Neural progenitor cell (in vitro differentiated cells): ENCODE data around the gene CTTNBP2NL. TPM values are rescaled to one million over a fixed set of nuclear protein-coding genes. Genes with fewer than 3 reads are reported as not detected.

Experiments used
- DNase-seq: peaks from one replicate; pipeline ENCODE4 v3.0.0-alpha.2; 2016; ENCODE audit warnings: low spot score
- H2AFZ ChIP-seq: fragments of 200-600 bp; sonication (generic); replicated peaks from 2 replicates; pipeline ENCODE4 v1.6.1; 2016; ENCODE audit warnings: antibody characterized with exemption
- H3F3A ChIP-seq: fragments of 200-600 bp; sonication (generic); 2 replicates; pipeline ENCODE4 v1.6.1; 2016; ENCODE audit warnings: antibody characterized with exemption, low read depth
- H3K27ac ChIP-seq: fragments of 200-600 bp; sonication (generic); 2 replicates; pipeline ENCODE4 v1.5.1; 2016; ENCODE audit warnings: mild to moderate bottlenecking
- H3K27me3 ChIP-seq: fragments of 200-600 bp; sonication (generic); 2 replicates; pipeline ENCODE4 v1.6.1; 2016; ENCODE audit warnings: mild to moderate bottlenecking, moderate library complexity
- H3K36me3 ChIP-seq: fragments of 200-600 bp; sonication (generic); 2 replicates; pipeline ENCODE4 v1.5.1; 2016
- H3K4me1 ChIP-seq: fragments of 200-600 bp; sonication (generic); 2 replicates; pipeline ENCODE4 v1.6.1; 2016; ENCODE audit warnings: mixed run types
- H3K4me2 ChIP-seq: fragments of 200-600 bp; sonication (generic); 2 replicates; pipeline ENCODE4 v1.6.1; 2016
- H3K4me3 ChIP-seq: fragments of 200-600 bp; sonication (generic); 2 replicates; pipeline ENCODE4 v1.5.1; 2016
- H3K79me2 ChIP-seq: fragments of 200-600 bp; sonication (generic); 2 replicates; pipeline ENCODE4 v1.6.1; 2016; ENCODE audit warnings: low read depth
- H3K9ac ChIP-seq: fragments of 200-600 bp; sonication (generic); 2 replicates; pipeline ENCODE4 v1.6.1; 2016
- H3K9me3 ChIP-seq: fragments of 200-600 bp; sonication (generic); 2 replicates; pipeline ENCODE4 v1.5.1; 2016; ENCODE audit warnings: low read depth
- H4K20me1 ChIP-seq: fragments of 200-600 bp; sonication (generic); 2 replicates; pipeline ENCODE4 v1.6.1; 2016; ENCODE audit warnings: low read depth
- H3K27ac Mint-ChIP-seq: 3 replicates; pipeline ENCODE4 v1.8.0; 2021; ENCODE audit warnings: mixed read lengths
- H3K27me3 Mint-ChIP-seq: 2 replicates; pipeline ENCODE4 v1.8.0; 2022; ENCODE audit warnings: low read depth, mild to moderate bottlenecking, inconsistent platforms, moderate library complexity, mixed read lengths; ENCODE audit not compliant: insufficient read depth
- H3K36me3 Mint-ChIP-seq: 3 replicates; pipeline ENCODE4 v1.8.0; 2021; ENCODE audit warnings: mixed read lengths
- H3K4me1 Mint-ChIP-seq: 3 replicates; pipeline ENCODE4 v1.8.0; 2021; ENCODE audit warnings: mixed read lengths
- H3K4me3 Mint-ChIP-seq: 3 replicates; pipeline ENCODE4 v1.8.0; 2021; ENCODE audit warnings: mild to moderate bottlenecking, moderate library complexity, mixed read lengths
- H3K9me3 Mint-ChIP-seq: 3 replicates; pipeline ENCODE4 v1.8.0; 2020; ENCODE audit warnings: mixed read lengths
- EZH2 ChIP-seq: fragments of 200-600 bp; sonication (generic); IDR thresholded peaks from 2 replicates; pipeline ENCODE4 v1.6.1; 2017; ENCODE audit warnings: antibody characterized with exemption, mild to moderate bottlenecking, moderate library complexity
- EZH2phosphoT487 ChIP-seq: fragments of 200-600 bp; sonication (generic); IDR thresholded peaks from 2 replicates; pipeline ENCODE4 v1.6.1; 2017; ENCODE audit warnings: antibody characterized with exemption
- total RNA-seq: library from RNA; depleted of rRNA; stranded (reverse); fragments of >200 nt; gene quantifications from 2 replicates; pipeline ENCODE4 v1.2.3, GENCODE V29; 2015; ENCODE audit warnings: low replicate concordance
- TF ChIP-seq, protein P1 (sequence below): fragments of 200-600 bp; sonication (generic); IDR thresholded peaks from 2 replicates; pipeline ENCODE4 v1.5.1; 2017; ENCODE audit warnings: antibody characterized with exemption, mild to moderate bottlenecking

CTTNBP2NL gene
- total RNA-seq, 1 donor from 2014 or later: 27.2 TPM

GRCh38 chr1:112373806-112374205 is 22.2 kb upstream of the CTTNBP2NL start:
- no peaks in the 10 kb centered on the region for H4K20me1 ChIP-seq
- no peak overlapping the region for H3K27ac ChIP-seq
- H3K4me1 ChIP-seq: no peaks in the 10 kb centered on the region
- no peaks in the 10 kb centered on the region for H3K36me3 Mint-ChIP-seq
- TF ChIP-seq EZH2phosphoT487 (no peak), EZH2 (no peak)
- TF ChIP-seq, protein P1, sequence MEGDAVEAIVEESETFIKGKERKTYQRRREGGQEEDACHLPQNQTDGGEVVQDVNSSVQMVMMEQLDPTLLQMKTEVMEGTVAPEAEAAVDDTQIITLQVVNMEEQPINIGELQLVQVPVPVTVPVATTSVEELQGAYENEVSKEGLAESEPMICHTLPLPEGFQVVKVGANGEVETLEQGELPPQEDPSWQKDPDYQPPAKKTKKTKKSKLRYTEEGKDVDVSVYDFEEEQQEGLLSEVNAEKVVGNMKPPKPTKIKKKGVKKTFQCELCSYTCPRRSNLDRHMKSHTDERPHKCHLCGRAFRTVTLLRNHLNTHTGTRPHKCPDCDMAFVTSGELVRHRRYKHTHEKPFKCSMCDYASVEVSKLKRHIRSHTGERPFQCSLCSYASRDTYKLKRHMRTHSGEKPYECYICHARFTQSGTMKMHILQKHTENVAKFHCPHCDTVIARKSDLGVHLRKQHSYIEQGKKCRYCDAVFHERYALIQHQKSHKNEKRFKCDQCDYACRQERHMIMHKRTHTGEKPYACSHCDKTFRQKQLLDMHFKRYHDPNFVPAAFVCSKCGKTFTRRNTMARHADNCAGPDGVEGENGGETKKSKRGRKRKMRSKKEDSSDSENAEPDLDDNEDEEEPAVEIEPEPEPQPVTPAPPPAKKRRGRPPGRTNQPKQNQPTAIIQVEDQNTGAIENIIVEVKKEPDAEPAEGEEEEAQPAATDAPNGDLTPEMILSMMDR: no peak
- no peaks in the 10 kb centered on the region for H3F3A ChIP-seq
- H3K27ac Mint-ChIP-seq: no peak overlapping the region
- no peak overlapping the region for H3K4me3 ChIP-seq
- peaks cover 11% of the 10 kb centered on the region for H3K27me3 Mint-ChIP-seq
- H3K9ac ChIP-seq: no peak overlapping the region
- no peaks in the 10 kb centered on the region for H3K9me3 Mint-ChIP-seq
- no peak overlapping the region for H3K4me3 Mint-ChIP-seq
- H3K79me2 ChIP-seq: no peaks in the 10 kb centered on the region
- H3K9me3 ChIP-seq: no peaks in the 10 kb centered on the region
- peaks cover 6% of the 10 kb centered on the region for H3K27me3 ChIP-seq
- DNase-seq: no peak
- no peak overlapping the region for H2AFZ ChIP-seq
- H3K36me3 ChIP-seq: no peaks in the 10 kb centered on the region
- no peaks in the 10 kb centered on the region for H3K4me1 Mint-ChIP-seq
- no peak overlapping the region for H3K4me2 ChIP-seq

DNA sequence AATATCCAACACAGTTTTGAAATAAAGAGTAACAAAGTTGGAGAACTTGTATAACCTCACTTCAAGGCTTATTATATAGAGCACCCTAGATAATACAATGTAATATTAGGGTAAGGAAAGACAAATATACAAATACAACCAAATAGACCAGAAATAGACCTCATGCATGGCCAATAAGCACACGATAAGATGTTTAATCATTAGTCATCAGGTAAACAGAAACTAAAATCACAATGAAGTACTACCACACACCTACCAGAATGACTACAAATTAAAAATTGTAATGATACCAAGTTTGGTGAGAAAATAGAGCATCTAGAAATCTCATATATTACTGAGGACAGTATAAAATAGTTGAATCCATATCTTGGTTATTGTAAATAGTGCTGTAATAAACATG is 20.3 kb upstream of the CTTNBP2NL start:
- TF ChIP-seq EZH2phosphoT487 (no peak), EZH2 (no peak)
- TF ChIP-seq, protein P1: no peak
- Mint-ChIP-seq H3K27ac (no peak overlapping the region), H3K4me1 (no peaks in the 10 kb centered on the region)

DNA sequence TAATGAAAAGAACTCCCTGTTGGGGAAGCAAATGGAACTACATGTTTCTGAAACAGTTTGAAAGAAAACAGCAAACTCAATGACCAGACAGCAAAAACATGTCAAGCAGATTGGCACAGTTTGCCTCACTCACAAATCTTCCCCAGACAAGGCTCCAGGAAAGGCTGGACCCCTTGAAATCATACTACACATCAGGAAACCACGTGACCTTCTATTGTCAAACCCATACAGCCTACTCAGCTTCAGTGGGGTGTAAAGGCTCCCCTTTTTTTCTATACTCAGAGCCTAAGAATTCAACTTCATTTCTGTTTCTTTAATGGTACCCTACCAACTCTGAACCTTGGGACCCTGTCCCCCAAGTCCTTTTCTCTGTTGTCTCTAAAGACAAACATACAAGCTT is 15.7 kb upstream of the CTTNBP2NL start:
- no peaks in the 10 kb centered on the region for H3K27me3 ChIP-seq
- no peak overlapping the region for H3K4me3 ChIP-seq
- H3K9ac ChIP-seq: no peak overlapping the region
- no peak overlapping the region for H3K4me3 Mint-ChIP-seq
- H3K4me1 Mint-ChIP-seq: no peaks in the 10 kb centered on the region
- no peaks in the 10 kb centered on the region for H3K4me1 ChIP-seq
- no peaks in the 10 kb centered on the region for H3K36me3 ChIP-seq
- peaks cover 3% of the 10 kb centered on the region for H3K27me3 Mint-ChIP-seq
- no peak overlapping the region for H2AFZ ChIP-seq
- H3K4me2 ChIP-seq: no peak overlapping the region
- H3K36me3 Mint-ChIP-seq: no peaks in the 10 kb centered on the region
- TF ChIP-seq EZH2phosphoT487 (no peak), EZH2 (no peak)
- TF ChIP-seq, protein P1: no peak
- H3K27ac ChIP-seq: no peak overlapping the region
- no peak for DNase-seq
- no peaks in the 10 kb centered on the region for H3K79me2 ChIP-seq
- no peaks in the 10 kb centered on the region for H3K9me3 Mint-ChIP-seq
- no peak overlapping the region for H3K27ac Mint-ChIP-seq
- H4K20me1 ChIP-seq: no peaks in the 10 kb centered on the region
- no peaks in the 10 kb centered on the region for H3K9me3 ChIP-seq
- no peaks in the 10 kb centered on the region for H3F3A ChIP-seq

More for the DNA sequence above, 20.3 kb upstream of the CTTNBP2NL start:
- H3K36me3 Mint-ChIP-seq: no peaks in the 10 kb centered on the region
- Histone ChIP-seq H3K4me3 (no peak overlapping the region), H3K4me2 (no peak overlapping the region), H3K9ac (no peak overlapping the region), H3K36me3 (no peaks in the 10 kb centered on the region), H2AFZ (no peak overlapping the region), H4K20me1 (no peaks in the 10 kb centered on the region), H3K27ac (no peak overlapping the region), H3K79me2 (no peaks in the 10 kb centered on the region), H3K4me1 (no peaks in the 10 kb centered on the region), H3F3A (no peaks in the 10 kb centered on the region), H3K27me3 (no peaks in the 10 kb centered on the region), H3K9me3 (no peaks in the 10 kb centered on the region)
- H3K4me3 Mint-ChIP-seq: no peak overlapping the region
- peaks cover 5% of the 10 kb centered on the region for H3K27me3 Mint-ChIP-seq
- no peak for DNase-seq
- H3K9me3 Mint-ChIP-seq: no peaks in the 10 kb centered on the region
